HG03442 (cell line): ENCODE measurements around the gene ZNF398.
"Not testable (repeated sequence)": the region's sequence is repeated elsewhere in the genome, so short reads cannot be mapped to it uniquely, and the experiment has no call there.

ENCODE experiments used
- ATAC-seq: cut with Tn5 transposase; IDR thresholded peaks from one replicate; pipeline ENCODE4 v1.9.1; 2021; ENCODE audit warnings: mild to moderate bottlenecking, moderate library complexity; ENCODE audit not compliant: unreplicated experiment

The ZNF398 gene, protein sequence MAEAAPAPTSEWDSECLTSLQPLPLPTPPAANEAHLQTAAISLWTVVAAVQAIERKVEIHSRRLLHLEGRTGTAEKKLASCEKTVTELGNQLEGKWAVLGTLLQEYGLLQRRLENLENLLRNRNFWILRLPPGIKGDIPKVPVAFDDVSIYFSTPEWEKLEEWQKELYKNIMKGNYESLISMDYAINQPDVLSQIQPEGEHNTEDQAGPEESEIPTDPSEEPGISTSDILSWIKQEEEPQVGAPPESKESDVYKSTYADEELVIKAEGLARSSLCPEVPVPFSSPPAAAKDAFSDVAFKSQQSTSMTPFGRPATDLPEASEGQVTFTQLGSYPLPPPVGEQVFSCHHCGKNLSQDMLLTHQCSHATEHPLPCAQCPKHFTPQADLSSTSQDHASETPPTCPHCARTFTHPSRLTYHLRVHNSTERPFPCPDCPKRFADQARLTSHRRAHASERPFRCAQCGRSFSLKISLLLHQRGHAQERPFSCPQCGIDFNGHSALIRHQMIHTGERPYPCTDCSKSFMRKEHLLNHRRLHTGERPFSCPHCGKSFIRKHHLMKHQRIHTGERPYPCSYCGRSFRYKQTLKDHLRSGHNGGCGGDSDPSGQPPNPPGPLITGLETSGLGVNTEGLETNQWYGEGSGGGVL

DNA sequence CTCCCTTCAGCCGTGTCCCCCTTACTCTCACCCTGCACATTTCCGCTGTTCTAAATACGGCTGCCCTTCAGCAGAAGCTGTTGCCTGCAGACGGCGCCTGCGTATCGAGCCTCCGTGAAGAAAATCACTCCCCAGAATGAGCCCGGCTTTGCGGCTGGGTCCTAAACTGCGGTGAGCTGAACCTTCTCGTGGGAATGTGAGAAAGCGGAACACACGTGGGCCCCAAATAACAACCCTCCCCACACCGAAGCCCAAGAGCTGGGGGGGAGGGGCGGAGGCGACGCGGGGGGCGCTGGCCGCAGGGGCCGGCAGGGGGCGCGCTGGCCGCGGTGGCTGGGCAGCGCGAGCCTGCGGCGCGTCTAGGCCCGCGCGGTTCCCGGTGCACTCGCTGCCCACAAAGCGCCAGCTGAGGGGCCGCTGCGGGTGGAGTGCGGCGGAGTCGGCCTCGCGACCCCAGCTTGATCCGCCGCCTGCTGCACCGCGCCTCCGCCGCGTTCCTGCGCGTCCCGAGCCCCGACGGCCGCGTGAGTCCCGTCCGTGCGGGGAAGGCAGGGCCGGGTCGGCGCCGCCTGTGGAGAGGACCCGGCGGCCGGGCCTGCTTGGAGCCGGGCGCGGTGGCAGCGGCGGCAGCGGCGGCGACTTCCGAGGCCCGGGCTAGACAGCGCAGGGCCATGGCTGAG is at the start of gene ZNF398:
TSS of gene ZNF398 (plus strand) at position 382 of the 680 bp plus-strand sequence. CDS start at position 672, 290 bp downstream.
- peak; percentile 71 for ATAC-seq

DNA sequence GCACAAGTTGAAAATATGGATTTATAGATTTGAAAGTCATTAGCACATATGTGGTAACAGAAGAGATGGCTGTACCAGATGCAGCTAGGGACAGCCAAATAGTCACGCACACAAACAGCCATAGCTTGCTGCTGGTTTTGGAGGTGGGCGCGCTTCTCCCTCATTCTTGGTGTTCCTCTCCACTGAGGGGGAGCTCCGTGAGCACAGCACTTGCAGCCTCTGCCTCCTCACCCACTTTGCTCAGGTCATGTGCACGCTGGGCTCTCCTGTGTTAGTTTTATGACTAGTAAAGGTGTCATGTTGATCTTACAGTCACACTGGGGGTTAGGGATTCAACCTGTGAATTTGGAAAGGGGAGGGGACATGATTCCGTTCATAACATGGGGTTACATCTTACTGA is 48.2 kb upstream of the ZNF398 start:
- ATAC-seq = no peak

DNA sequence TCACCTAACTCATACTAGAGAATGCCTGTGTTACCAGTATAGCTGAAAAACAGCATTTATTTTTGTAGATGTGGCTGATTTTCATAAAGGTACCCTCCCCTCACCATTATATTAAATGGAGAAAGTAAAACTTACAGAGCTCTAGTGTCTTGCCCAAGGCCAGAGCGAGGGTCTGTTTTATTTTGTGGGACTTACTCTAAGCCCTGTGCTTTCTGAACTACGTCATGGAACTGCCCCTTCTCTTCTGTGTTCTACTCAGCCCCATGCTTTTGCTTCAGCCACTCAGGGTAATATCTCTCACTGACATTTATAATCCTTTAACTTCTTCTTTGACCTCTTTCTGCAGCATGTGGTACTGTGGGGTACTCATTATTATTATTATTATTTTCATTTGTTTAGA is 46.4 kb upstream of the ZNF398 start:
- ATAC-seq = no peak

DNA sequence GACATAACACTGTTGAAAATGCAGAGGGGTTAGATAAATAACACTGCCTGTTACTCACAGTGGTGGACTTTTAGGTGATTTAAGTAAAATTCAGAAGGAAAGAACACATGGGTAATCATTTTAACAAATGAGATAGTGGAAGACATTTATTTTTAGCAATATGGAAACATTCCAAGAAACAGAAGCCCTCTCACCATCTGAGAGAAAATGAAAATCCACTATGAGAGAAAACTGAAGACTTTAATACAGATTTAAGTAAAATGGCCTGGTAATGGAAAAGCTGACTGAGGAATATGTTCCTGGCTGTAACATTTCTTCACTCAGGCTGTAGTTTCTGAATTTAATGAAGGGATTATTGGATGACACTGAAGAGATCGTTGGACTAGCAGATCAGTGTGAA is 44.6 kb upstream of the ZNF398 start:
- no peak for ATAC-seq

DNA sequence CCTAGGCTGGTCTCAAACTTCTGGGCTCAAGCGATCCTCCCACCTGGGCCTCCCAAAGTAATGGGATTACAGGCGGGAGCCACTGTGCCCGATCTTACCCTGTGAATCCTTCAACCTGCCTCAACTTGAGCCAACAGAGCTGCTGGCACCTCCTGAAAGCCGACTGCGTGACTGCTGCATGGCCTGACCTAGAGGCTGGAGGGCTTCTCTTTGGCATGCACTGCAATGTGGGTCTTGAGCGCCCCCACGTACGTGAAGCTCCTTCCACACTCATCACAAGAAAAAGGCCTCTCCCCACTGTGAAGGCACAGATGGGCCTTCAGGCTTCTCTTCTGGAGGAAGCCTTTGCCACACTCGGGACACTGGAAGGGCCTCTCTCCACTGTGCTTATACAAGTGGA is 43.8 kb upstream of the ZNF398 start:
- ATAC-seq = no peak

DNA sequence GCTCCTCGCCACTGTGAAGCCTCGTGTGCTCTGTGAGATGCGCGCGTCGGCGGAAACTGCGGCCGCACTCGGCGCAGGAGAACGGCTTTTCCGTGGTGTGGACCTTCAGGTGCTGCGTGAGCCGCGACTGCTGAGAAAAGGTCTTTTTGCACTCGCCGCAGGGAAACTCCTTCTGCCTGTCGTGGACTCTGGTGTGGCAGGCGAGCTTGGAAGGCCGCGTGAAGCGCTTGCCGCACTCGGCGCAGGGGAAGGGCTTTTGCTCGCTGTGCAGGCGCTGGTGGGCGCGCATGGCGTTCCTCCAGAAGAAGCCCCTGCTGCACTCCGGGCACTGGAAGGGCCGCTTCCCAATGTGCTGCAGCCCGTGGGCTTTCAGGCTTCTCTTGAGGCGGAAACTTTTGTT is 43.0 kb upstream of the ZNF398 start:
- no peak for ATAC-seq

DNA sequence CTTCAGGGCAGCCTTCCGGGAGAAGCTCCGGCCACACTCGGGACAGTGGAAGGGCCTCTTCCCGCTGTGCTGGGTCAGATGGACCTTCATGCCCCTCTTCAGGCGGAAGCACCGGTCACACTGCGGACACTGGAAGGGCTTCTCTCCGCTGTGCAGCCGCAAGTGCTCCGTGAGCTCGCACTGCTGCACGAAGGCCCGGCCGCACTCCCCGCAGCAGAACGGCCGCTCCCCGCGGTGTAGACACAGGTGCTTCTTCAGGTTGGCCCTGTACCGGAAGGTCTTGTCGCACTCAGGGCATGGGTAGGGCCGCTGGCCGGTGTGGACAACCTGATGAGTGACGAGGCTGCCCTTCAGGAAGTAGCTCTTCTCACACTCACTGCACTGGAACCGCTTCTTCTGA is 42.5 kb upstream of the ZNF398 start:
- ATAC-seq = no peak

DNA sequence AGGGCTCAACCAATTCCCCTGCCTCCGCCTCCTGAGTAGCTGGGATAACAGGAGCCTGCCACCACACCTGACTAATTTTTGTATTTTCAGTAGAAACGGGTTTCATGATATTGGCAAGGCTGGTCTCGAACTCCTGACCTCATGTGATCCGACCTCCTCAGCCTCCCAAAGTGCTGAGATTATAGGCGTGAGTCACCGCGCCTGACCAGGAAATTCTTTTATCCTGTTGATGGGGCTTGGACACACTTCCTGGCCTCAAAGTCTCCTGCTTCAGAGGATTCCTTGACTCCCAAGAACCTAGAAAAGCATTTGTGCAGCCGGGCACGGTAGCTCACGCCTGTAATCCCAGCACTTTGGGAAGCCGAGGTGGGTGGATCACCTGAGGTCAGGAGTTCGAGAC is 37.3 kb upstream of the ZNF398 start:
- ATAC-seq = no peak

DNA sequence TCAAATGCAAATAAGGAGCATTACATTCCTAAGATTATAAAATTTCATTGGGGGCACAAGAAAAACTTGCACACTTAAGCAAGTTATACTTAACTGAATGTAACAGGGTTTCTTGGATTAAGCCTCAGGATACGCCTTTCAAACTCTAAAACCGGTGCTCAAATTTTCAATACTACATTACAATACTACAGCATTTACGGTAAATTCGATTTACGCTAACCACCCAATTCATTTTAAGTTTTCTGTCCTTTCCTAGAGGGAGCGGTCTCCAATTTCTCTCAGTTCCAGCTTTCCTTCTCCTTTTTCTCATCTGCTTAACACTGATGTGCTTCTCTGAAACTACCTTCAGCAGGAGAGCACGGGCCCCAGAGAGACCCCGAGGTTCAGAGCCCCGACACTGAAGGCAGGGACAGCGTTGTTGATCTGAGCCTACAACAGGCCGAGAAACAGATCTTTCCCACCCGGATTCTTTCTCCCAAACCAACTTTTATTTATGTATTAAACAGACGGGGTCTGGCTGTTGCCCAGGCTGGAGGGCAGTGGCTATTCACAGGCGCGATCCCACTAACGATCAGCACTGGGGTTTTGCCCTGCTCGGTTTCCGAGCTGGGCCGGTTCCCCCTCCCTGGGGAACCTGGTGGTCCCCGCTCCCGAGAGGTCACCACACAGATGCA is 21.9 kb upstream of the ZNF398 start:
- no peak for ATAC-seq

DNA sequence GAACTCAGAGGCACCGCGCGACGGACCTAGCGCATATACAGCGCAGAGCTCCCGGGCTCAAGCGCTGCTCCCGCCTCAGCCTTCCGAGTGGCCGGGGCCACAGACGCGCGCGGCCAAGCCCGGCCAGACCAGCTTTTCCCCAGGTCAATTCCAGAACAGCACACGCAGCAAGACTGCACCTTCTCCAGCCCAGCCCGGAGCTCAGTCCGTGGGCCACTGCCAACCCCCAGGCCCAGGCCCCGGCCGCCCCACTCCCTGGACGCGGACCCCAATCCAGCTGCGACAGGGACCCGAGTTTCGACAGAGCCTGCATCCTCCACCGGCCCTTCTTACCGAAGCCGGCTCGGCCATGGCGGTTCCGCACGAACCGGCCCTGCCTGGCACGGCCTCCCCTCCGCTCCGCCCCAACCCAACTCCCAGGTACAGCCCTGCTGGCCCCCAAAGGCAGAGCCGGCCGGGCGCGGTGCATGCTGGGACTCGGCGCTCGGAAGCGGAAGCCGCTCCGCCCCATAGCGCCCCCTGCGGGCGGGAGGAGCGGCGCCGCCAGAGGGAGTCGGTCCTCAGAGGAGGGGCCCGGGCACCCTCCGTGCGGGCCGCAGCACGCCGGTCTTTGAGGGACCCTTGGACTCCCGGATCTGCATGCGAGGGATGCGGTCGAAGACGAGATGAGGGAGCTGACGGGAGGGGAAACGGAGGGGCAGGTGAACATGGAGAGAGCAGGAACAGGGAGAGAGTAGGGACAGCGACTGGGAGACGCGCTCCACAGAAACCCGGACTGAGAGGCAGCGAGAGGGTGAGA is 21.2 kb upstream of the ZNF398 start, which contains the start of gene ZNF425:
TSS of gene ZNF425 (minus strand) at position 462 of the 799 bp plus-strand sequence. CDS start at position 351, 111 bp downstream.
- peak; percentile 84 for ATAC-seq

DNA sequence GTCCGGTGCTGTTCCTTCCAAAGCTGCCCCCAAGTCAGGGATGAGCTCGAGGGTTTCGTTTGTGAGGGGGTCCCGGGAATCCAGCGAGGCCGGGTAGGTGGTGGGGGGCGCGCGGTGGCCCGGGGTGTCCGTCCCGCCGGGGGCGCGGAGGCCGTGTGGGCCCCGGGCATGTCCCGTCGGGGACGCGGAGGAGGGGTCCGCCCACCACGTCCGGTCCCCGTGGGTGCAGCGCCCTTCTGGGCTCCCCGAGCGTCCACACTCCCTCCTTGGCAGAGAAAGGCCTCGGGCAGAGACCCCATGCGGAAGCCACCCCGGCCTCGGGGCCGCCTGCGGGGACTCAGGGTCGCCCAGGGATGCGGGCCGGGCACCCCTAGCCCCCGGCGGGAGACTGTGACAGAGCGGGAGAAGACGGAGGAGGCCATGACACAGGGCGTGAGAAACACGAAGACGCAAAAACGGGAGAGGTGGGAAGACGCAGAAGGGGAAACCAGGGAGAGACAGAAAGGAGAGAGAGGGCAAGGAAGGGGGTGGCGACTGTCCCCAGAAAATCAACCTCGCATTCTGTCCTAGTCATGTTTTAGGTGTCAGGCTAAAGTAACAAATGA is 20.5 kb upstream of the ZNF398 start:
- ATAC-seq = peak; percentile 37

DNA sequence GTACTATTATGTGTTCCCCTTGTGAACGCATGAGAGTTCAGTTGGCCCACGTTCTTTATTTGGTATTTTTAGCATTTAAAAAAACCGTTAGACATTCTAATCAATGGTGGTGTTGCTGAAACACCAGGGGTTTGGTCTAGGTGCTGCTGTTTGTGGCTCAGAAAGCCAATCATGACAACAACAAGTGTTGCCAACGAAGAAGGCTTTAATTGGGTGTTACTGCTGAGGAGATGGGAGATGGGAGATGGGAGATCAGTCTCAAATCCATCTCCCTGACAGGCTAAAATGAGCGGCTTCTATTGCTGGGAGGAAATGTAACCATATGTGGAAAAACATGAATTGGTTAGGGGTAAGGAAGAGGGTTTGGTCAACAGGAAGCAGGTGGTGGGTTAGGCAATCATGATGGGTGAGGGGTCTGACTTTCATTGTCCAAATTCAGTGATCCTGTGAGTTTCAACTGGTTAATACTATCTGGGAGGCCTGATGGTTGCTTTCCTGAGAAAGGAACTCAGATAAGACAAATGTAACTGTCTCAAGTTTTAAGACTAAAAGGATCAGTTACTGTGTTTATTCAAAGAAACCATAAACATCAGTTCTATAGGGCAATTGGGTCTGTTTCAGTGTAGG is 16.6 kb upstream of the ZNF398 start:
- no peak for ATAC-seq

DNA sequence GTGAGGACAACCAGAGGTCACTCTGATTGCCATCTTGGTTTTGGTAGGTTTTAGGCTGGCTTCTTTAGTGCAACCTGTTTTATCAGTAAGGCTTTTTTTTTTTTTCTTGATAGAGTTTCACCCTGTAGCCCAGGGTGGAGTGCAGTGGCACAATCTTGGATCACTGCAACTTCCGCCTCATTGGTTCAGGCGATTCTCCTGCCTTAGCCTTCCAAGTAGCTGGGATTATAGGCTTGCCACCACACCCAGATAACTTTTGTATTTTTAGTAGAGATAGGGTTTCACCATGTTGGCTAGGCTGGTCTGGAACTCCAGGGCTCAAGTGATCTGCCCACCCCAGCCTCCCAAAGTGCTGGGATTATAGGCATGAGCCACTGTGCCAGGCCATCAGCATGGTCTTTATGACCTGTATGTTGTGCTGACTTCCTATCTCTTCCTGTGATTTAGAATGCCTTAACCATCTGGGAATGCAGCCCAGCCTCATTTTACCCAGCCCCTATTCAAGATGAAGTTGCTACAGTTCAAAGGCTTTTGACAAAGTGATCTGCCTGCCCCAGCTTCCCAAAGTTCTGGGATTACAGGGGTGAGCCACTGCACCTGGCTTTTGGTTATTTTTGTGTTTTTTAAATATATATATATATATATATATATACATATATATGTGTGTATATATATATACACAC is 14.1 kb upstream of the ZNF398 start:
- no peak for ATAC-seq

DNA sequence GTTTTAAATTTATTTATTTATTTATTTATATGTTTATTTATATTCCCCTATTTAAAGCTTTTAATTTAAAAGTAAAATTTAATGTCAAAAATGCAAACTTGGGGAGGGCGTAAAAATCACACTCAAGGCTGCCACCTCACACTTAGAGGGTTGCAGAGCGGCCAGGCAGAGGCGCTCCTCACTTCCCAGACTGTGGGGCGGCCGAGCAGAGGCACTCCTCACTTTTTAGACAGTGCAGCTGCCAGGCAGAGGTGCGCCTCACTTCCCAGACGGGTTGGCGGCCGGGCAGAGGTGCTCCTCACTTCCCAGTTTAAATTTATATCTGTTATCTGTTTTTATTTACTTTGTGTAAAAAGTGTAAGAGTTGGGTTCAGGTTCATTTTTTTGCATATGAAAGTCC is 11.1 kb upstream of the ZNF398 start:
- no peak for ATAC-seq

DNA sequence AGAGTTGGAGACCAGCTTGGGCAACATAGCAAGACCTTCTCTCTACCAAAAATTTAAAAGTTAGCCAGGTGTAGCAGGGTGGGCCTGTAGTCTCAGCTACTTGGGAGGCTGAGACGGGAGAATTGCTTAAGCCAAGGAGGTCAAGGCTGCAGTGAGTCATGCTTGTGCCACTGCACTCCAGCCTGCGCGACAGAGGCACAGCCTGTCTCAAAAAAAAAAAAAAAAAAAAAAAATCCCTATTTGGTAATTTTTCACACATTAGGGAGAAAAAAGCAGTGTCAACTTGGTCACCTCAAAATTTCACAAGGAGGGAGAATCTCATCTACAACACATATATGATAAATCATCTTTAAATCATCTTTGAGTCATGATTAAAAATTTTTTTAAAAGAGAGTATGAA is 6.4 kb upstream of the ZNF398 start:
- ATAC-seq = no peak

DNA sequence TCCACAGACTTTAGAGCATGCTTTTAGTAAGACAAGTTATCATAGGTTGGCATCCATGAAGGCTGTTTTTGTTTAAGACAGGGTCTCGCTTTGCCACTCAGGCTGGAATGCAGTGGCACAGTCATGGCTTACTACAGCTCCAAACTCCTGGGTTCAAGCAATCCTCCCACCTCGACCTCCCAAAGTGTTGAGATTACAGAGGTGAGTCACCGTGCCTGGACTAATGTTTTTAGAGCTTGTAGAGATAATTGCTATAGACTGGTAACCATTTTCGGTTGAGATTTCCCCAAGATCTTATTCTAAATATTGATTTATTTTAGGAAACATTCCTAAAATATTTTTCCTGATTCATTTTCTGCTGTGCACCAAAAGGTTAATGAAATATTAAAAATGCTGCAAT is 5.4 kb upstream of the ZNF398 start:
- no peak for ATAC-seq

DNA sequence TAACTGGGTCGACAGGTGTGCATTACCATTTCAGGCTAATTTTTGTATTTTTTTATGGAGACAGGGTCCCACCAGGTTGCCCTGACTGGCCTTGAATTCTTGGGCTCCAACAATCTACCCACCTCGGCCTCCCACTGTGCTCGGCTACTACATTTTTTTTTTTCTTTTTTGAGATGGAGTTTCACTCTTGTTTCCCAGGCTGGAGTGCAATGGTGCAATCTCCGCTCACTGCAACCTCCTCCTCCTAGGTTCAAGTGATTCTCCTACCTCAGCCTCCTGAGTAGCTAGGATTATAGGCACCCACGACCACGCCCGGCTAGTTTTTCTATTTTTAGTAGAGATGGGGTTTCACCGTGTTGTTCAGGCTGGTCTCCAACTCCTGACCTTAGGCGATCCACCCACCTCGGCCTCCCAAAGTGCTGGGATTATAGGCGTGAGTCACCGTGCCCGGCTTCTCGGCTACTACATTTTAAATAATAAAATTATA is 2.8 kb upstream of the ZNF398 start:
- ATAC-seq = not testable (repeated sequence)

DNA sequence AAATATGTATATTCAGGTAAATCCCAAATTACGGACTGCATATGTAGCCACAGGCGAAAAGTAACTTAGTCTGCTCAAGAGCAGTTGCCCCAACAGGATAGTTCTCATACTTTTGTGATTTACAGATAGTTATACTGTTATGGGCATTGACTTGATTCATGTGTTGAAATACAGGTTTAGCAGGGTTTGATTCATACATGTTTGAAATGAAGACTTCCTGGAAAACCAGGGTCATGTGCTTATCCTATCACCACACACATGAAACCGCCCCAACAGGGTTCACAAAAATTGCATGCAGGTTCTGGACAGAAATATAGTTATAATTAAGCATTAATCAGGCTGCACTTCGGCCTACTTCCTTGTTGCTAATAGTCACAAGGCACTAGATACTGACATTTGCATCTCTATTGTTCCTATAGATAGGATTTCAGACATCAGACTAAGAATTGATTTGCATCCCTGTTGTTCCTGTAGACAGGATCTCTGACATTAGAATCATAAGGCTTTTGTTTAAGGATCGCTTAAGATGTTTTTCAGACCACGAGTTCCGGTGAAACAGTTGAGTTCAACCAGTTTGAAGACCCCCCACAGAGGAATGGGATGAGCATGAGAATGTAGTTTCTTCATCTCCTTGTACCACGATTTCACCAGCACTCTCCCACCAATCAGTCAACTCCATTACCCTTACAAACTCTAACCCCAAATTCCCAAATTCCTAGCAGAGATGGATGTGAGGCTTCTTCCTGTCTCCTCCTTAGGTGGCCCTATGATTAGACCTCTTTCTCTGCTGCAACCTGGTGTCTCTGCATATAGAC is 2.0 kb upstream of the ZNF398 start:
- ATAC-seq = no peak
